ENCODE results near the gene OR10Z1.

DNA sequence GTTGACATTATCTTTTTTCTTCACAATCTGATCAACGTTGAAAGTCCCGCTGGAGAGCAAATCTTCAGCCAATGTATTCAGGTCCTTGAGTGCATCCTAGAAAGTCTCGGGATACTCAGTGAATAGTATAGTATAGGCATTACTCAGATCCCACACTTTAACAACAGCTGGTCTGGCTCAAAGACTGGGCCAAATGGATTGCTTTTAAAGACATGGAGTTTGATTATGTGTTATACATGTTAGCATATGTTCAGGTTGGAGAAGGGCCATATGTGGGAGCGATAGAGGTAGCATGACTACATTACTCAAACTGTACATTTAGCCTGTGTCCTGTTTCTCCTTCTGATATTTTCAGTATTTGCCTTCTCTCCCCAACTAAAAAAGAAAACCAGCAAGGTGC lies 33.1 kb downstream of the OR10Z1 start:
- TF ChIP-seq, protein P1, sequence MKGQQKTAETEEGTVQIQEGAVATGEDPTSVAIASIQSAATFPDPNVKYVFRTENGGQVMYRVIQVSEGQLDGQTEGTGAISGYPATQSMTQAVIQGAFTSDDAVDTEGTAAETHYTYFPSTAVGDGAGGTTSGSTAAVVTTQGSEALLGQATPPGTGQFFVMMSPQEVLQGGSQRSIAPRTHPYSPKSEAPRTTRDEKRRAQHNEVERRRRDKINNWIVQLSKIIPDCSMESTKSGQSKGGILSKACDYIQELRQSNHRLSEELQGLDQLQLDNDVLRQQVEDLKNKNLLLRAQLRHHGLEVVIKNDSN (IDR thresholded peaks at IDR 0.05), result no peak
- TF ChIP-seq EGR1 (IDR thresholded peaks at IDR 0.05), result no peak
- no peak for TF ChIP-seq RAD21 (IDR thresholded peaks at IDR 0.05; ENCODE audit: low read depth)
- TF ChIP-seq TAF1 (IDR thresholded peaks at IDR 0.05; ENCODE audit: low read depth), result no peak
- TF ChIP-seq TCF12 (IDR thresholded peaks at IDR 0.05; ENCODE audit: low read depth), result no peak
- no peak for TF ChIP-seq EP300 (IDR thresholded peaks at IDR 0.05; ENCODE audit: borderline replicate concordance)
- TF ChIP-seq TEAD4 (IDR thresholded peaks at IDR 0.05), result no peak
- TF ChIP-seq, protein P2, sequence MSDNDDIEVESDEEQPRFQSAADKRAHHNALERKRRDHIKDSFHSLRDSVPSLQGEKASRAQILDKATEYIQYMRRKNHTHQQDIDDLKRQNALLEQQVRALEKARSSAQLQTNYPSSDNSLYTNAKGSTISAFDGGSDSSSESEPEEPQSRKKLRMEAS (IDR thresholded peaks at IDR 0.05), result no peak
- TF ChIP-seq, protein P3, sequence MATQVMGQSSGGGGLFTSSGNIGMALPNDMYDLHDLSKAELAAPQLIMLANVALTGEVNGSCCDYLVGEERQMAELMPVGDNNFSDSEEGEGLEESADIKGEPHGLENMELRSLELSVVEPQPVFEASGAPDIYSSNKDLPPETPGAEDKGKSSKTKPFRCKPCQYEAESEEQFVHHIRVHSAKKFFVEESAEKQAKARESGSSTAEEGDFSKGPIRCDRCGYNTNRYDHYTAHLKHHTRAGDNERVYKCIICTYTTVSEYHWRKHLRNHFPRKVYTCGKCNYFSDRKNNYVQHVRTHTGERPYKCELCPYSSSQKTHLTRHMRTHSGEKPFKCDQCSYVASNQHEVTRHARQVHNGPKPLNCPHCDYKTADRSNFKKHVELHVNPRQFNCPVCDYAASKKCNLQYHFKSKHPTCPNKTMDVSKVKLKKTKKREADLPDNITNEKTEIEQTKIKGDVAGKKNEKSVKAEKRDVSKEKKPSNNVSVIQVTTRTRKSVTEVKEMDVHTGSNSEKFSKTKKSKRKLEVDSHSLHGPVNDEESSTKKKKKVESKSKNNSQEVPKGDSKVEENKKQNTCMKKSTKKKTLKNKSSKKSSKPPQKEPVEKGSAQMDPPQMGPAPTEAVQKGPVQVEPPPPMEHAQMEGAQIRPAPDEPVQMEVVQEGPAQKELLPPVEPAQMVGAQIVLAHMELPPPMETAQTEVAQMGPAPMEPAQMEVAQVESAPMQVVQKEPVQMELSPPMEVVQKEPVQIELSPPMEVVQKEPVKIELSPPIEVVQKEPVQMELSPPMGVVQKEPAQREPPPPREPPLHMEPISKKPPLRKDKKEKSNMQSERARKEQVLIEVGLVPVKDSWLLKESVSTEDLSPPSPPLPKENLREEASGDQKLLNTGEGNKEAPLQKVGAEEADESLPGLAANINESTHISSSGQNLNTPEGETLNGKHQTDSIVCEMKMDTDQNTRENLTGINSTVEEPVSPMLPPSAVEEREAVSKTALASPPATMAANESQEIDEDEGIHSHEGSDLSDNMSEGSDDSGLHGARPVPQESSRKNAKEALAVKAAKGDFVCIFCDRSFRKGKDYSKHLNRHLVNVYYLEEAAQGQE (IDR thresholded peaks at IDR 0.05; ENCODE audit: low read depth), result no peak
- no peak for TF ChIP-seq CREB1 (IDR thresholded peaks at IDR 0.05; ENCODE audit: low read depth)
- TF ChIP-seq FOXM1 (IDR thresholded peaks at IDR 0.05; ENCODE audit: borderline replicate concordance, low read depth), result no peak
- TF ChIP-seq NFIC (IDR thresholded peaks at IDR 0.05), result no peak
- no peak for TF ChIP-seq YY1 (IDR thresholded peaks at IDR 0.05; ENCODE audit: low read depth)
- TF ChIP-seq CEBPB (IDR thresholded peaks at IDR 0.05), result no peak
